HepG2 (cell line): ENCODE results near the gene ANKRD17. TPM values are rescaled to one million over a fixed set of nuclear protein-coding genes. Genes with fewer than 3 reads are reported as not detected.
A peak's percentile ranks its signal among the peaks of the same experiment; 100 is the strongest.

Experiments
- ATAD3A ChIP-seq: sonication (generic); formaldehyde crosslinking; IDR thresholded peaks from 2 replicates; pipeline ENCODE4 v1.4.0; 2020; ENCODE audit warnings: missing genetic modification reagents
- BHLHE40 ChIP-seq: IDR thresholded peaks from 2 replicates; pipeline ENCODE4 v1.6.1; 2011; ENCODE audit warnings: low read length, improper control_type of control experiment
- CSRNP2 ChIP-seq: sonication (generic); formaldehyde crosslinking; conservative IDR thresholded peaks from 2 replicates; pipeline ENCODE4 v1.8.0; 2022; ENCODE audit warnings: low read depth, missing genetic modification reagents
- DMAP1 ChIP-seq: IDR thresholded peaks from 2 replicates; pipeline ENCODE4 v1.6.1; 2016
- FOSL2 ChIP-seq: sonication (generic); formaldehyde crosslinking; IDR thresholded peaks from 2 replicates; pipeline ENCODE4 v1.4.0; 2020; ENCODE audit warnings: missing genetic modification reagents
- HNF4A ChIP-seq: sonication (generic); formaldehyde crosslinking; IDR thresholded peaks from 2 replicates; pipeline ENCODE4 v1.4.0; 2020; ENCODE audit warnings: missing genetic modification reagents
- HNF4G ChIP-seq, 2 experiments: sonication (generic) in 1 of 2; formaldehyde crosslinking in 1 of 2; IDR thresholded peaks; 2 replicates each; pipeline versions ENCODE4 v1.4.0 to v1.6.1; 2011 to 2020; ENCODE audit warnings: borderline replicate concordance in 2 of 2, low read depth in 2 of 2, mild to moderate bottlenecking in 2 of 2, low read length in 1 of 2, missing genetic modification reagents in 1 of 2, moderate library complexity in 1 of 2
- MAX ChIP-seq: IDR thresholded peaks from 2 replicates; pipeline ENCODE4 v1.6.1; 2012; ENCODE audit warnings: inconsistent platforms
- SIX1 ChIP-seq: sonication (generic); formaldehyde crosslinking; IDR thresholded peaks from 2 replicates; pipeline ENCODE4 v1.4.0; 2020; ENCODE audit warnings: missing genetic modification reagents, borderline replicate concordance
- ZBTB7B ChIP-seq: sonication (generic); formaldehyde crosslinking; IDR thresholded peaks from 2 replicates; pipeline ENCODE4 v1.4.0; 2020; ENCODE audit warnings: missing genetic modification reagents
- ZNF256 ChIP-seq: sonication (generic); formaldehyde crosslinking; conservative IDR thresholded peaks from 2 replicates; pipeline ENCODE4 v1.4.0; 2020; ENCODE audit warnings: missing genetic modification reagents
- ZNF282 ChIP-seq: fragments of 450-650 bp; IDR thresholded peaks from 2 replicates; pipeline ENCODE4 v1.6.1; 2018; ENCODE audit not compliant: partially characterized antibody
- ZNF383 ChIP-seq: sonication (generic); formaldehyde crosslinking; IDR thresholded peaks from 2 replicates; pipeline ENCODE4 v1.4.0; 2020; ENCODE audit warnings: missing genetic modification reagents, mild to moderate bottlenecking, borderline replicate concordance
- ZNF7 ChIP-seq: IDR thresholded peaks from 2 replicates; pipeline ENCODE4 v1.6.1; 2016; ENCODE audit warnings: missing biosample characterization, missing genetic modification reagents
- polyA plus RNA-seq, 8 experiments: library from polyadenylated mRNA; depleted of rRNA in 3 of 8; stranded (reverse) in 7 of 8; unstranded in 1 of 8; fragments of >200 nt; fragmentation: Illumina TruSeq in 4 of 8; extraction: Trizol in 4 of 8; gene quantifications; 2 replicates each; pipeline versions ENCODE4 v1.2.1 to v1.2.3, GENCODE V29; 2011 to 2016; ENCODE audit warnings: low read depth in 4 of 8, missing spikeins in 1 of 8, mixed read lengths in 1 of 8; ENCODE audit not compliant: insufficient read depth in 1 of 8
- total RNA-seq, 5 experiments: library from RNA; depleted of rRNA; stranded (reverse); fragments of >200 nt; fragmentation: Illumina TruSeq; extraction: Trizol; gene quantifications; 2 replicates each; pipeline ENCODE4 v1.2.3, GENCODE V29; 2016; ENCODE audit warnings: low read depth in 1 of 5
- TF ChIP-seq, protein P1 (sequence below): IDR thresholded peaks from 2 replicates; pipeline ENCODE4 v1.6.1; 2016; ENCODE audit warnings: low read depth

Gene ANKRD17
- total and polyA plus RNA-seq, 2 of the 13 experiments (the other 11 are each of a cell fraction or from before 2014, with no cell fraction given): 55.7 to 61.1 TPM

DNA sequence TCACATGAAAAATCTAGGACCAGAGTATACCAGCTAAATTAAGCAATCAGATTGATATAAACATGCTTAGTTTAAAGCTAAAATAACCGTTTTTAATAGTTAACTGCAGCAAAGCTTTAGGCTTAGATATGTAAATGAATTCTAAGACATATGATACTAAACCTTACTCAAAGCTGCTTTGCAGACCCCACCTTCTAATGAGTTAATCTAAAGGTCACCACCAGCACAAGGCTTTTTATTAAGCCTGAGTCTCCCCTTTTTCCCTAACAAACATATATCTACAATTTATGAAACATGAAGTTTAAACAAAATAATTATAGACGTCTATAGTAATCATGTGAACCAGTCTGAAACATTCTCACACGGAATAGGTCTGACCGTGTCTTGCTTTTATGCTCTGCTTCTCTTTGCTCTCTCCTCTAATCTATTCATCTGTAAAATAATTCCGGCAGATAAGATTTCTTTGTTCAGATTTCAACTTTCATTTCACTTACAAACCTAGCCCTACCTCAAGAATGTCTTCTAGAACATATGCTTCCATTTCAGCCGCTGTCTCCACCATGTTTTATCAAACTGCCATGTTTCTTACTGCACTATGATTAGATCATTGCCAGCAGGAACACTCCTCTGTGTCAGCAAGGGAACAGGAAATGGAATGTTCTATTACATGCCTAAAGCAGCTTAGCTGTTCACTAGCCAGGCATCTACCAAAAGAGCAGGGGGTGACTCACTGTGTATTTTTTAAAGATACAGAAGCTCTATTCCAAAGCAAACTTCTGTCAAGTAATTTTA is 35.9 kb downstream of the ANKRD17 start (continued):
- TF ChIP-seq HNF4A (no peak), ATAD3A (CRISPR knock-in tag) (no peak), SIX1 (no peak), MAX (peak; percentile 25; the same call in 1 of the 2 replicates), CSRNP2 (CRISPR knock-in tag) (no peak), ZNF282 (no peak), DMAP1 (CRISPR knock-in tag) (no peak), ZNF383 (CRISPR knock-in tag) (no peak), BHLHE40 (peak; percentile 53; the same call in 1 of the 2 replicates), HNF4G (IDR thresholded peaks at IDR 0.05; ENCODE audit: borderline replicate concordance, low read depth, low read length) (no peak), HNF4G (CRISPR knock-in tag; IDR thresholded peaks at IDR 0.05; ENCODE audit: borderline replicate concordance, low read depth) (no peak), FOSL2 (CRISPR knock-in tag) (peak; percentile 48), ZNF7 (CRISPR knock-in tag) (no peak), ZBTB7B (CRISPR knock-in tag) (no peak), ZNF256 (CRISPR knock-in tag) (no peak)
- TF ChIP-seq, protein P1, sequence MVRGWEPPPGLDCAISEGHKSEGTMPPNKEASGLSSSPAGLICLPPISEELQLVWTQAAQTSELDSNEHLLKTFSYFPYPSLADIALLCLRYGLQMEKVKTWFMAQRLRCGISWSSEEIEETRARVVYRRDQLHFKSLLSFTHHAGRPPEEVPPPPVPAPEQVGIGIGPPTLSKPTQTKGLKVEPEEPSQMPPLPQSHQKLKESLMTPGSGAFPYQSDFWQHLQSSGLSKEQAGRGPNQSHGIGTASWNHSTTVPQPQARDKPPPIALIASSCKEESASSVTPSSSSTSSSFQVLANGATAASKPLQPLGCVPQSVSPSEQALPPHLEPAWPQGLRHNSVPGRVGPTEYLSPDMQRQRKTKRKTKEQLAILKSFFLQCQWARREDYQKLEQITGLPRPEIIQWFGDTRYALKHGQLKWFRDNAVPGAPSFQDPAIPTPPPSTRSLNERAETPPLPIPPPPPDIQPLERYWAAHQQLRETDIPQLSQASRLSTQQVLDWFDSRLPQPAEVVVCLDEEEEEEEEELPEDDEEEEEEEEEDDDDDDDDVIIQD (CRISPR knock-in tag): peak; percentile 90
